Left renal cortex interstitium (tissue), 4 donors: Measurements from ENCODE around the gene GRK6. TPM values are rescaled to one million over a fixed set of nuclear protein-coding genes. Genes with fewer than 3 reads are reported as not detected.

ENCODE experiments used
- DNase-seq, 4 donors: peaks; one replicate each; pipeline ENCODE4 v3.0.0-alpha.2; 2013; ENCODE audit warnings: low read depth in 4 of 4, low spot score in 2 of 4, missing footprints in 1 of 4
- polyA plus RNA-seq, 4 donors: library from polyadenylated mRNA; unstranded; fragments of 120-200 nt; gene quantifications; one replicate each; pipeline ENCODE4 v1.2.1, GENCODE V29; 2013; ENCODE audit not compliant: insufficient read length in 4 of 4

Gene GRK6
- polyA plus RNA-seq, 4 donors: 24.8 to 34.1 (median 29.4) TPM

DNA sequence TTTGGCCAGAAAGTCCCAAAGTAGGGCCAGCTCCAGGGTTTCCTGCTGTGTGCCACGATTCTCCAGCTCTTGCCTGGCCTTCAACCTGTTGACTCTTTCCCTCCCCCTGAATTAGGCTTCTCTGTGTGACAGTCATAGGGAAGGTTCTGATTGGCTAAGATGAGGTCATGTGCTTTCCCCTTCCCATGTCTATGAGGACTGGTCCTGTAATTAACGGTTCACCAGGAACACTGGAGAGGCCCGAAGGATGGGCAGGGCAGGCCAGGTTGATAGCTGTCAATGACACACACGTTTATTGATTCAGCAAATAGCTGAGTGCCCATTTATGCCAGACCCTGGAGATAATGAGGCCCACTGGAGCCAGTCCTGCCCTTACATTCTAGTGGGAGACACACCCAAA is 11.1 kb downstream of the GRK6 start:
- no peak for DNase-seq

DNA sequence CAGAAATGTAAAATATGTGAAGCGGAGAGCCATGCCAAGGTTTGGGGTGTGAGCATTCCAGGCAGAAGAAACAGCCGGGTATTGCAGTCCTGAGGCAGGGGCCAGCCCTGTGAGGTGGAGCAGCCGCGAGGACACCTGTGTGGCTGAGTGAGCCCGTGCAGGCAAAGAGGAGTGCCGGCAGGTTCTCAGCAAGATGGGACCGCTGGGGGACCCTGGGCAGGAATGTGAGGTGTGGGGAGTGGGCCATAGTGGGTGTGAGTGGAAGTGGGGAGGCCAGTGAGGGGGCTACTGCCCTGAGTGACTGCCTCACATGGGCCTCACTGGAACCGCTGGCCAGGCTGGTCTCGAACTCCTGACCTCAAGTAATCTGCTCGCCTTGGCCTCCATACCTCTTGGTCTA is 12.0 kb downstream of the GRK6 start:
- DNase-seq: no peak

GRCh38 chr5:177439518-177440053 is 13.1 kb downstream of the GRK6 start:
- no peak for DNase-seq

DNA sequence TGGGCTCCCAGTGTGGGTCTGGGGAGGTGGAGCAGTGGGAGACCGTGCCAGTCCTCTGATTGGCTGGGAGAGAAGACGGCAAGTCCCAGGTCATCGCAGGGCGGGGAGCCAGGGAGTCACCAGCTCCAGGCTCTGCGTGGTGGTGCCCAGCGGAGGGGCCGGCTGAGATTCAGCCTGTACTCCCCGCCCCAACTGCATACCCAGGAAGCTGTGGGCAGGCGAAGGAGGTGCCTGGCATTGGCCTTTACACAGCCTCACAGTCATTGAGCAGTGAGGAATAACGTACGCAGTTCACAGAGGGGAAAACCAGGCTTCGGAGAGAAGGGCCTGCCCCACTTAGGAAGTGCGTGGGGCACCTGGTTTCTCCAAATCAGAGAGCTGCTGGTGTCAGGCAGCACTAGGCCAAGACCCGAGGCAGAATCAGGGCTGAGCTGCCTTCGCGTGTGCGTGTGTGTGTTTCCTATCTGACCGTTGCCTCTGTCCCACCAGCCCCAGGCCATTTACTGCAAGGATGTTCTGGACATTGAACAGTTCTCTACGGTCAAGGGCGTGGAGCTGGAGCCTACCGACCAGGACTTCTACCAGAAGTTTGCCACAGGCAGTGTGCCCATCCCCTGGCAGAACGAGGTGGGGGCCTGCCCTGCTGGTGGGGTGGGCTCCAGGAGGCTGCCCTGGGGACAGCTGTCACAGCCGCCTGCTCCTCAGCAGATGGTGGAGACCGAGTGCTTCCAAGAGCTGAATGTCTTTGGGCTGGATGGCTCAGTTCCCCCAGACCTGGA is 13.9 kb downstream of the GRK6 start:
- no peak for DNase-seq

GRCh38 chr5:177440990-177441780 is 14.7 kb downstream of the GRK6 start:
- no peak for DNase-seq

DNA sequence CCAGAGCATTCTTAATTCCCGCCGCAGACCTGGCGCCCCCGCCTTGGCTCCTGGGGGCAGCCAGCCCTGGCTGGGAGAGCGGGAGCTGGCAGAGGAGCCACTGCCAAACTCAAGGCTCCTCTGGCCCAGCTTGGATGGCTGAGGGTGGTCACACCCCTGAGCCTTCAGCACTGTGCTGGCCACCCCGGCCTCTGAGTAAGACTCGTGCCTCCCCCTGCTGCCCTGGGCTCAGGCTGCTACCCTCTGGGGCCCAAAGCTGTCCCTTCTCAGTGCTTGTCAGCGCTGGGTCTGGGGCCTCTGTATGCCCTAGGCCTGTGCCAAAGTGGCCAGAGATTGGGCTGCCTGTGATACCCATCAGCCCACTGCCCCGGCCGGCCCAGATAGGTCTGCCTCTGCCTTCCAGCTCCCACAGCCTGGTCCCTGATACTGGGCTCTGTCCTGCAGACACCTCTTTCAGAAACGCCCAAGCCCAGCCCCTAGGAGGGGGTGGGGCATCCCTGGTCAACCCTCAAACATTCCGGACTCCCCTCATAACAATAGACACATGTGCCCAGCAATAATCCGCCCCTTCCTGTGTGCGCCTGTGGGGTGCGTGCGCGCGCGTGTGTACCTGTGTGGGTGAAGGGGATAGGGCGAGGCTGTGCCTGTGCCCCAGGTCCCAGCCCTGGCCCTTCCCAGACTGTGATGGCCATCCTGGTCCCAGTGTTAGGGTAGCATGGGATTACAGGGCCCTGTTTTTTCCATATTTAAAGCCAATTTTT is 15.8 kb downstream of the GRK6 start:
- DNase-seq: no peak

- no peak for DNase-seq
These were observed 16.9 kb downstream of the GRK6 start for GRCh38 chr5:177443144-177443983.

DNA sequence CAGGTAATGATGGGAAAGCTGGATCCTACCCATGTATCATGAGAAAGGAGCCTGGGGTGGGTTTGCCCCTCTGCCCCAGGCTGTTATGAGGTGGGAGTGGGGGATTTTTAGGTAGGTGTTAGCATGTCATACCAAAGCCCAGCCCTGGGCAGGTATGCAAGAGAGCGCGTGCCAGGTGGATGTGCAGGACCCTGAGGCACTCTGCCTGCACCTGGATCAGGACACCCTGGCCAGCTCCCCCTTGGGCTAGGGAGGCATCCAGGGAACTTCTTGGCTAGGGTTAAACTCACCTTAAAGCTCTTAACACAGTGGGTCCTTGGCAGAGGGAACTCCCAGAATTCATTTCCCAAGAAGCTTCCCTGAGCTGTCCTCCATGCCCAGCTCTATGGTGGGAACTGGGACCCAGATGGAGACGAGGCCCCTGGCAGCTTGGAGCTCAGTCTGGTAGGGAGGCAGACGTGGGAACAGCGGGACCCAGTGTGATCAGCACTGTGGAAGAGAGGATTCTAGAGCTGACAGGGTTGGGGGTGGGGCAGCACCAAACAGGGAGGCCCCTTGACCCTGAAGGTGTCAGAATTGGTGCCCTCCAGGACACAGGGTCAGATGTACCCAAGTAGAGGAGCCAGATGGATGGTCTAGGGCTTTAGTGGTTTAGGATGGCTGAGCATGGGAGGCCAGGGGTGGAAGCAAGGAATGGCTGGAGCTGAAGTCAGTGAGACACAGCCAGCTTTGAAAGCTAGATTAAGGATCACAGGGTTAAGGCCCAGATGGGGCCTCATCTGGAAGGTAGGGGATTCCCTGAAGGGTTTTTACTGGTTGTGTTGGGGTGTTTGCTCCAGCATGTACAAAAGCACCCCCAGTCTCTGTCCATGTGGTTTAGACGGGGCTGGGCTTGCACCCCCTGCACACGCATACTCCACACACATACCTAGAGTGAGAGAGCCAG is 17.9 kb downstream of the GRK6 start:
- DNase-seq: no peak

GRCh38 chr5:177445052-177445916 is 18.8 kb downstream of the GRK6 start:
- DNase-seq: no peak

DNA sequence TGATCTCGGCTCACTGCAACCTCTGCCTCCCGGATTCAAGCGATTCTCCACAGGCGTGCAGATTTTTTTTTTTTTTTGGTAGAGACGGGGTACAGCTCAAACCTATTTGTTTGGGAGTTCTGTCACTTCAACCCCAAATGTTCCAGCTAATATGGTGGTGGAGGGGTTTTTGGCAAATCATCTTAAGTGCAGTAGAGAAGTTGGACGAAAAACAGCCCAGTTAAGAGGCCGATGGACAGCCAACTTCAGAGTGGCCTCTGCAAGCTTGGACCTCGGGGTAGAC is 19.4 kb downstream of the GRK6 start:
- no peak for DNase-seq

DNA sequence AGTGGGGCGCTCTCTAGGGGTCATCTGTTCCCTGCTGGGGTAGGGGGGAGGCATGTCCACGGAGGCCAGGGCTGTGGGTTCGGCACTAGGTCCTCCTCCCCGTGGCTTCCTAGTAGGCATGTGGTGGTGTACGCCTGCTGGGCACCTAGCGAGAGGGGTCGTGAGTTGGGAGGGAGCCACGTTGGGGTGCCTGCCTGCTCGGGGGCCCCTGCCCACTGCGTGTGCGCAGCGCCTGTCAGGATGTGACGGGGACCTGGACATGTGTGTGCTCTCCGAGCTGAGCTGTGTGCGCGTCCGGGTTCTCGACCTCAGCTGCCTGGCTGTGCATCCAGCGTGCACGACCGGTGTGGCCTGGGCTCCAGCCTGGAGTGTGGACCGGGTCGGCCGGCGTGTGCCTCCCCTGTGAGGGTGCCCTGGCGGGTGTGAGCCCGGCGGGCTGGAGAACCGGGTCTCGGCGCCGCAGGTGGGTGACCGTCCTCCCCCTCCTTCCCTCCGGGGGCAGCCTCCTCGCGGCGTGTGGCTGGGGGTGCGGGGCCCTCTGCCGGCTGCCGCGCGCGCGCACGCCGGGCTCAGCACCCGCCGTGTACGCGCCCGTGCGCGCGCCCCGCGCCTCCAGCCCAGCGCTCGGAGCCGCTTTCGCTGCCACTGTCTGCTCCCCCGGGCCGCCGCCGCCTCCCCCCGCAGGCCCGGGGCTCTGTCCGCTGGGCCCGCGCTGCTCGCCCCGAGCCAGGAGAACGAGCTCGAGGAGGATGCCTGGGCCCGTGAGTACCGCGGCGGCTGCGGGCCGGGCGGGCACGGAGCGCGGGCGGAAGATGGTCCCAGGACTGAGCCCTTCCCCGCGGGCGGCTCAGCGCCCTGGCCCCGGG is 20.0 kb downstream of the GRK6 start, which contains the start of gene PRR7:
Gene PRR7, plus strand, starts transcription at position 615 of the 866 bp plus-strand sequence. CDS start 8,254 bp downstream, outside the sequence.
- peak in 2 of 4 donors; percentile 46 to 48 for DNase-seq

- DNase-seq: peak in 1 of 4 donors; percentile 58
These were observed 20.7 kb downstream of the GRK6 start for GRCh38 chr5:177447066-177447610.

DNA sequence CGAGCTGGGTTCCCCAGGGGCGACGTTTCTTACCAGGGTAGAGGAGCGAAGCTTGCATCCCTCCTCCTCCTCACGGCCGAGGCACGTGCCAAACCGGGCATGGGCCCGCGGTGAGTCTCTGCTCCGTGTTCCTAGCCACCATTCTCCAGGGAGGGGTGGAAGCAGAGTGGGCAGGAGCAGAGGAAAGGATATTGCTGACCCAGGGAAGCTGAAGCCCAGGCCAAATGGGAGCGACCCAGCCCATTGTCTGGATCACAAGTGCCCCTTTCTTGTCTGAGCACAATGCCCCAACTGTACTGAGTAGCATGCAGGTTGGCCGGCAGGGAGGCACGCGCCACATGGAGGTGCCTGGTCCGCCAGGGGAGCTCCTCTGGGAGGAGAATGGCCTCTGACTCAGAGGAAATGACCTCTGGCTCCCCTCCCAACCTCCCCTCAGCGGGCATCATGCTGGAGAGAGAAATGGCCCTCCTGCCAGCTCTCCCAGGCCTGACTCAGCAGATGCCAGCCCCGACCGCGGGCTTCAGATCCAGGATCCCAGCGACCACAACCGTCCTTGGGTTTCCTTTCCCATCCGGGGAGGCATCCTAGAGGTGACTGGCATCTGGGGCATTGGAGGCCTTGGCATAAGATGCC is 21.3 kb downstream of the GRK6 start:
- DNase-seq: no peak

DNA sequence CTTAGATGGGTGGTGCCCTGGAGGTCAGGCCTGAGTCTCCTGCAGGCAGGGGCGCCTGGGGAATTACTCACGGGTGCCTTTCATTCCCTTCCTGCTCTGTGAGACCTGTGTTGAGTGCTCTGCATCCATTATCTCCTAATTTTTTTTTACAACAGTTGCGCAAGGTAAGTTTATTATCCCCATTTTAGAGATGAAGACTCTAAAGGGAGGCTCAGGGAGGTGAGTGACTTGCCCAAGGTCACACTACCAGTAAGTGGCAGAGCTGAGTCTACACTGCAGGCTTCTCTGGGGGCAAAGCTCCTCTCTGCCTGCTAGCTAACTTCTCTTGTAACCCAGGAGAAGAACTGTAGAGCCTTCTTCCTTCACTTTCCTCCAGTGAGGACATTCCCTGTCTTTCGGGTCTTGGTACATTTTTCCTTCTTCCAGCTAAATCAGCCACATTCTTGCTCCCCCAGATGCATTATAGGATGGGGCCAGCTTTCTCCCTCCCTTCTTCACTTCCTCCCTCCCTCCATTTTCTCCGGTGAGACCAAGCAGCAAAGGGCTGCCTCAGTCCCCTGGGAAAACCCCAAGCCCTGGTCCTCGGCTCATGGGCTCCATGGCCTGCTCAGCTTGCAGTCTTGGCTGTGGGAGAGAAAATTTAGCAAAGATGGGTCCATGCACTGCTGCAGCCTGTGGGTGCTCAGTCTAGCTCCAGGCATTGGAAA is 21.9 kb downstream of the GRK6 start:
- no peak for DNase-seq

DNA sequence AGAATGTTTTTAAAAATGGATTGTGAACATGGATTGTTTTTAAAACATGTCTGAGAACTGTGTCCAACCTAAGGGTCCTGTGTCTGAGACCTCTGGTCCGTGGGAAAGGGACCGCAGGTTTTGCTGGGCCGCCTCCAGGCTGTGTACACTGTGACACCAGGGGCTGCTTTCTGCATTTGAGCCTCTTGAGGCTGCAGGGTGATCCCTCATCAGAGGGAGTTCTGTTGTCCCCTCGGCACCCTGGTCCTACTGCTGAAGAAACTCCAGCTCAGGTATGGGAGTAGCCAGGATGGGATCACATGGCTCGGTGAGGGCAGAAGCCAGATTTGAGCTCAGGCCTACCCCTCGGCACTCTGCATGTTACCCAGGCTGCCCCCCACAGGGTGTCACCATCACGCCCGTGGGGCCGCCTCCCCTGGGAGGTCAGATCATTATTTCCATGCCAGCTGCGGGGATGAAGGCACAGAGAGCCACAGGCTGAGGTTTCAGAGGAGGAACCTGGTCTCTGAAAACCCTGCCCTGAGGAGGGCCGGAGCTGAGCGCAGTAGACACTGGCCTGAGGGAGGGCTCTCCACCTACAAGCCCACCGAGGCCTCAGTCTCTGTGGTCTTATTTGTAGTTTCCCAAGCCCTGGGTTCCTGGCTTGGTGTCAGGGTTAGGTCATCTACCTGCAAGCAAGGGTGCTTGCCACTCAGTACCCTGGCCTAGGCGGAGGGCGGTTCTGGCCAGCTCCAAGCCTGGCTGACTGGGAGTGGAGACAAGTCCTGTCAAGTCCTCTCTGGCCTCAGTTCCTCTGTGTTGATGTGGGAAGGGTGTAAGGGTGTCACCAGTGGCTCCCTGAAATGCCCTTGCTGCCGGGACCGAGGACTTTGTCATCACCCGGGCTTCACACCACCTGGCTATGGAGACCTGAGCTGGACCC is 22.9 kb downstream of the GRK6 start:
- DNase-seq: no peak
